Kidney (tissue), 14 donors: ENCODE results near the gene CHD6. TPM values are rescaled to one million over a fixed set of nuclear protein-coding genes. Genes with fewer than 3 reads are reported as not detected.

ENCODE experiments used
- DNase-seq, 5 donors: peaks; one replicate each; pipeline ENCODE4 v3.0.0-alpha.2; 2013 to 2020
- FAIRE-seq: peaks from 2 replicates; lab custom pipeline; 2012; peaks lifted over from hg19 to GRCh38; lab: Jason Lieb, UNC
- H3K27ac ChIP-seq, 2 donors: one replicate each; pipeline ENCODE4 v1.7.0; 2013; ENCODE audit warnings: low read depth in 2 of 2, low read length in 2 of 2, inconsistent platforms in 1 of 2
- H3K27me3 ChIP-seq: one replicate; pipeline ENCODE4 v1.7.1; 2013; ENCODE audit warnings: low read length, inconsistent platforms; ENCODE audit not compliant: control insufficient read depth, insufficient read depth
- H3K36me3 ChIP-seq, 3 donors: one replicate each; pipeline versions ENCODE4 v1.7.0 to v1.7.1; 2013; ENCODE audit warnings: low read length in 3 of 3, control low read depth in 1 of 3, inconsistent platforms in 1 of 3; ENCODE audit not compliant: insufficient read depth in 3 of 3, control insufficient read depth in 2 of 3
- H3K4me1 ChIP-seq, 3 donors: one replicate each; pipeline versions ENCODE4 v1.7.0 to v1.7.1; 2013; ENCODE audit warnings: low read length in 3 of 3, inconsistent platforms in 1 of 3, low read depth in 1 of 3; ENCODE audit not compliant: control insufficient read depth in 2 of 3, insufficient read depth in 2 of 3
- H3K4me3 ChIP-seq, 3 donors: one replicate each; pipeline versions ENCODE4 v1.7.0 to v1.8.1; 2013; ENCODE audit warnings: low read length in 3 of 3, control low read depth in 1 of 3, inconsistent platforms in 1 of 3
- H3K9ac ChIP-seq, 3 donors: one replicate each; pipeline versions ENCODE4 v1.7.0 to v1.7.1; 2013; ENCODE audit warnings: low read length in 3 of 3, control low read depth in 1 of 3, inconsistent platforms in 1 of 3
- H3K9me3 ChIP-seq, 3 donors: one replicate each; pipeline versions ENCODE4 v1.7.0 to v1.7.1; 2013; ENCODE audit warnings: low read length in 3 of 3, control low read depth in 1 of 3, inconsistent platforms in 1 of 3; ENCODE audit not compliant: control insufficient read depth in 2 of 3, insufficient read depth in 1 of 3
- intact Hi-C: fragments of 100-400 bp; cut with DNase I; formaldehyde crosslinking; loops from one replicate; pipeline ENCODE4 v1.11.1; 2022
- polyA plus RNA-seq: library from polyadenylated mRNA; stranded (reverse); fragments of 350-450 nt; fragmentation: Illumina TruSeq; extraction: RNeasy Lipid Tissue Mini Kit (QIAGEN cat#74804); gene quantifications from one replicate; pipeline ENCODE4 v1.2.3, GENCODE V29; 2014; ENCODE audit warnings: low read depth, low replicate concordance; ENCODE audit not compliant: insufficient read depth
- total RNA-seq: library from RNA; stranded (reverse); fragmentation: NEBNext Ultra II Directional; extraction: Animal tissue kit (Norgen Biotek cat#: 25700); gene quantifications from one replicate; pipeline ENCODE4 v1.2.1, GENCODE V29; 2021
- TF ChIP-seq, protein P1 (sequence below): IDR thresholded peaks from 3 replicates; pipeline ENCODE4 v1.5.1; 2012; ENCODE audit warnings: mild to moderate bottlenecking, moderate library complexity, borderline replicate concordance; ENCODE audit not compliant: insufficient read depth; ENCODE audit errors: extremely low read depth
- donor health status: control.
- donor health status: control.
- donor health status: control.
- donor health status: control.
- donor health status: control.
- donor health status: DM: yes; HTN: yes; CAD: no.
- donor health status: Normal renal cell carcinoma (clear cell type).

Gene CHD6
- total and polyA plus RNA-seq, 2 donors from 2014 or later, result 4.5 to 53.5 TPM

DNA sequence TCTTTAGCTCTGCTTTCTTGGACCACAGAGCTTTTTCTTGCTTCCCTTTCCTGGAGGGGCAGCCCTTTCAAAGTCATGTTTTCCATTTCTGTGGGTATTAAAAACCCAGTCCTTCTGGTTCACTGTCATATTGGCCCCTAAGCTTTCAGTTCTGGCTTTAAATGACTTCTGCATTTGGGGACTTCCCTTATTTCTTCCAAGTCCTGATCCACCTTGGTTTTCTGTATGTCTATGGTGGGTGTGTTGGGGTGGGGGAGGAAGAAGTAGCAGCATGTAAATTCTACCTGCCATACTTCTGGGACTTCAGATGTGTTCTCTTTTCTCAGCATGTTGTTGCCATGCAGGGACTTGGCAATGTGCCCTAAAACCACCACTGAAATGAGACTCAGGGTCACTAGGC is 174.5 kb downstream of the CHD6 start:
- Histone ChIP-seq H3K27ac (no peak overlapping the region), H3K36me3 (peaks cover 13 to 78% (median 49%) of the 10 kb centered on the region in 3 donors), H3K9me3 (no peaks in the 10 kb centered on the region), H3K4me1 (no peaks in the 10 kb centered on the region), H3K27me3 (no peaks in the 10 kb centered on the region), H3K4me3 (no peak overlapping the region), H3K9ac (no peak overlapping the region)
- DNase-seq (no peak), FAIRE-seq (no peak)
- intact Hi-C loops, result no loop called here
- TF ChIP-seq, protein P1, sequence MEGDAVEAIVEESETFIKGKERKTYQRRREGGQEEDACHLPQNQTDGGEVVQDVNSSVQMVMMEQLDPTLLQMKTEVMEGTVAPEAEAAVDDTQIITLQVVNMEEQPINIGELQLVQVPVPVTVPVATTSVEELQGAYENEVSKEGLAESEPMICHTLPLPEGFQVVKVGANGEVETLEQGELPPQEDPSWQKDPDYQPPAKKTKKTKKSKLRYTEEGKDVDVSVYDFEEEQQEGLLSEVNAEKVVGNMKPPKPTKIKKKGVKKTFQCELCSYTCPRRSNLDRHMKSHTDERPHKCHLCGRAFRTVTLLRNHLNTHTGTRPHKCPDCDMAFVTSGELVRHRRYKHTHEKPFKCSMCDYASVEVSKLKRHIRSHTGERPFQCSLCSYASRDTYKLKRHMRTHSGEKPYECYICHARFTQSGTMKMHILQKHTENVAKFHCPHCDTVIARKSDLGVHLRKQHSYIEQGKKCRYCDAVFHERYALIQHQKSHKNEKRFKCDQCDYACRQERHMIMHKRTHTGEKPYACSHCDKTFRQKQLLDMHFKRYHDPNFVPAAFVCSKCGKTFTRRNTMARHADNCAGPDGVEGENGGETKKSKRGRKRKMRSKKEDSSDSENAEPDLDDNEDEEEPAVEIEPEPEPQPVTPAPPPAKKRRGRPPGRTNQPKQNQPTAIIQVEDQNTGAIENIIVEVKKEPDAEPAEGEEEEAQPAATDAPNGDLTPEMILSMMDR, result no peak

DNA sequence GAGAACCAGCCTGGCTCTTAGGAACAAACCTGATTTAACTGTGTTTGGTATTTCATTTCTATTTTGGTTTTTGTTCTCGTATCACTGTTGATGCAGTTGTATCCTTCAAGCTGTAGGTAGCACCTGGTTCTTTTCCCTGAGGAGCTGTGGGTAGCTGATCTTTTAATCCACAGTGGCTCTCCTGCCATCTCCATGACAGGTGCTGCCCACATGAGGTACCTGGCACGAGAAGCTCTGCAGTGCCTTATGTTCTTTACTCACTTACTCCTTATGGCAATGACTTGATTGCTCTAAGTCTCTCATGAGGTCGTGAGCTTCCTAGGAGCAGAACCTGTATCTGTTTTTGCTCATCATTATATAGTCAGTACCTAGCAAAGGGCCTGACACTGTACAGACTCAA is 177.3 kb downstream of the CHD6 start:
- intact Hi-C loops, result no loop called here
- FAIRE-seq (no peak), DNase-seq (no peak)
- H3K9ac ChIP-seq, result no peak overlapping the region
- no peaks in the 10 kb centered on the region for H3K9me3 ChIP-seq
- no peaks in the 10 kb centered on the region for H3K4me1 ChIP-seq
- peaks cover 15 to 57% (median 38%) of the 10 kb centered on the region in 3 donors for H3K36me3 ChIP-seq
- no peak overlapping the region for H3K27ac ChIP-seq
- TF ChIP-seq, protein P1, result no peak
- no peaks in the 10 kb centered on the region for H3K27me3 ChIP-seq
- H3K4me3 ChIP-seq, result no peak overlapping the region

DNA sequence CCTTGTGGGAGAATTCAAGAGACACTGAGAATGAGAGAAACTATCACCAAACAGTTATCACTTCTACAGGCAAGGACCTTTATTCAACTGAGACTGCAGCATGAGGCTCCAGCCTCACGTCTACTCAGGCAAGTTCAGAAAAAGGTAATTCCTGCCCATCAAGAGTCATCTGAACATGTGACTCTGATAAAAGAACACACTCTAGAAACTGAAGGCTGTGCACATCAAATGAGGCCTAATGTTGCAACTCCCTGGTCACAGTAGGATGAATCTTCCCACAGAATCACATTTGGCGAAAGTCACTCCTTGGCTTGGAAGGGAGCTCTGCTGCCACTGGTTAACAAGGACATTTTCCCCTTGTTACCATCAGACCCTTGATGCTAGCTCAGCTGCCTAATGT is 180.3 kb downstream of the CHD6 start:
- FAIRE-seq (no peak), DNase-seq (no peak)
- TF ChIP-seq, protein P1, result no peak
- Histone ChIP-seq H3K36me3 (peaks cover 10 to 30% (median 20%) of the 10 kb centered on the region in 3 donors), H3K9me3 (no peaks in the 10 kb centered on the region), H3K27ac (no peak overlapping the region), H3K27me3 (no peaks in the 10 kb centered on the region), H3K4me3 (no peak overlapping the region), H3K9ac (no peak overlapping the region), H3K4me1 (no peaks in the 10 kb centered on the region)
- intact Hi-C loops, result no loop called here

DNA sequence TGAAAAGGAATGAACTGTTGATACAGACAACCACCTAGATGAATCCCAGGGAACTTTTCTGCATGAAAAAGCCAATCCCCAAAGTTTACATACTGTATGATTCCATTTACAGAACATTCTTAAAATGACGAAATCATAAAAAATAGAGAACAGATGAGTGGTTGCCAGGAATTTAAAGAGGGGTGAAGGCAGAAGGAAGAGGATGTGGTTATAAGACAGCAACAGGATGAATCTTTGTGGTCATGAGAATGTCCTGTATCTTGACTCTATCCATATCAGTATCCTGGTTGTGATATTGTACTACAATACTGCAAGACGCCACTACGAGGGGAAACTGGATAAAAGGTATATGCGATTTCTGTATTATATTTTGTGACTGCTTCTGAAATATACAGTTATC is 181.5 kb downstream of the CHD6 start:
- TF ChIP-seq, protein P1, result no peak
- intact Hi-C loops, result no loop called here
- H3K4me3 ChIP-seq, result no peak overlapping the region
- no peaks in the 10 kb centered on the region for H3K9me3 ChIP-seq
- no peaks in the 10 kb centered on the region for H3K4me1 ChIP-seq
- H3K27me3 ChIP-seq, result no peaks in the 10 kb centered on the region
- H3K36me3 ChIP-seq, result peaks cover 7 to 25% (median 18%) of the 10 kb centered on the region in 3 donors
- H3K9ac ChIP-seq, result no peak overlapping the region
- FAIRE-seq (no peak), DNase-seq (no peak)
- no peak overlapping the region for H3K27ac ChIP-seq
